ENCODE measurements around the gene SEMA7A. TPM values are rescaled to one million over a fixed set of nuclear protein-coding genes. Genes with fewer than 3 reads are reported as not detected.

Gene SEMA7A
- total RNA-seq, 4 donors from 2014 or later = 0.20 to 5.6 (median 3.1) TPM

DNA sequence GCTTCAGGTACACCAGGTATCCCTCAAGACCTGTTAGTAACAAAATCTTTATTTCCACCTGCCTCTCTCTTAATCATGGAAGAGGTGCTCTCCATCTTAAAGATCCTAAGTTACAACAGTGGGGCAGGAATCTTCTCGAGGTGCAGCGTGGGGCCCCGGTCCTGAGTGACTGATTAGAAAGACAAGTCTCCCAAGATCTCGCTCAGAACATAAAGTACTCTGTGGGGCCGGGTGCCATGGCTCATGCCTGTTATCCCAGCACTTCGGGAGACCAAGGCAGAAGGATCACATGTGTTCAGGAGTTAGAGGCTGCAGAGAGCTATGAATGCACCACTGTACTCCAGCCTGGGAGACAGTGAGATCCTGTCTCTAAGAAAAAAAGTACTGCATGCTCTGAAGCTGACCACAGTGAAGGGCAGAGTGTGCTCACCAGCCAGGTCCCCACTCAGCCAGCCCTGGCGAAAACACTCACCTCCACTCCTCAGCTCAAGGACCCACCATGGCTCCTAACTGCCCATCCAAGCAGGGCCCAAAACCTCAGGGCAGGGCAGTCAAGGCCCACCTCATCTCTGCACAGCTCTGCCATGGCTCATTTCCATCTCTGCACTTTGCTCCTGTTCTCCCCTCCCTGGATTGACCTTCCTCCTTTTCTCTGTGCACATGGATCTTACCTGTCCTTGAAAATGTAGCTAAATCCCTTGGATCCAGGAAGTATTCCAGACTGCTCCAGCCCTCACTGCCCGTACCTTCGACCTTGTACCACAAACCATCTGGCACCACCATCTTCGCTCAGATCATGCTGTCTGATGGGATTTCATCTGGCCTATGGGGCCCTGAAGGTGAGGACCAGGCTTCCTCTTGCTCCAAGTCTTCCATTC, 7.1 kb downstream of the SEMA7A start:
- WGBS, 2 donors (ENCODE audit: low coverage in 1 of 2) = 60 to 81% methylated on average over 1 to 10 of the region's 10 CpGs
- intact Hi-C loops (cut with DNase I; ENCODE audit: low total_unique reads) = no loop called here
- H3K4me3 ChIP-seq = no peak overlapping the region
- in situ Hi-C loops (cut with MboI; ENCODE audit: low pct_ligation_motif_present in 1 of 4, low pct_unique_long_range_greater_than_20kb in 1 of 4, low sequenced_read_pairs in 3 of 4) = no loop called here
- no peak for TF ChIP-seq EP300 (IDR thresholded peaks at IDR 0.05; ENCODE audit: low read depth)
- TF ChIP-seq, protein P1, sequence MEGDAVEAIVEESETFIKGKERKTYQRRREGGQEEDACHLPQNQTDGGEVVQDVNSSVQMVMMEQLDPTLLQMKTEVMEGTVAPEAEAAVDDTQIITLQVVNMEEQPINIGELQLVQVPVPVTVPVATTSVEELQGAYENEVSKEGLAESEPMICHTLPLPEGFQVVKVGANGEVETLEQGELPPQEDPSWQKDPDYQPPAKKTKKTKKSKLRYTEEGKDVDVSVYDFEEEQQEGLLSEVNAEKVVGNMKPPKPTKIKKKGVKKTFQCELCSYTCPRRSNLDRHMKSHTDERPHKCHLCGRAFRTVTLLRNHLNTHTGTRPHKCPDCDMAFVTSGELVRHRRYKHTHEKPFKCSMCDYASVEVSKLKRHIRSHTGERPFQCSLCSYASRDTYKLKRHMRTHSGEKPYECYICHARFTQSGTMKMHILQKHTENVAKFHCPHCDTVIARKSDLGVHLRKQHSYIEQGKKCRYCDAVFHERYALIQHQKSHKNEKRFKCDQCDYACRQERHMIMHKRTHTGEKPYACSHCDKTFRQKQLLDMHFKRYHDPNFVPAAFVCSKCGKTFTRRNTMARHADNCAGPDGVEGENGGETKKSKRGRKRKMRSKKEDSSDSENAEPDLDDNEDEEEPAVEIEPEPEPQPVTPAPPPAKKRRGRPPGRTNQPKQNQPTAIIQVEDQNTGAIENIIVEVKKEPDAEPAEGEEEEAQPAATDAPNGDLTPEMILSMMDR (IDR thresholded peaks at IDR 0.05) = no peak
- no peak for TF ChIP-seq POLR2AphosphoS5 (IDR thresholded peaks at IDR 0.05)
- no peak for TF ChIP-seq POLR2A (IDR thresholded peaks at IDR 0.05)
- no peak overlapping the region for H3K27ac ChIP-seq
- H3K9me3 ChIP-seq = no peaks in the 10 kb centered on the region
- no peaks in the 10 kb centered on the region for H3K4me1 ChIP-seq
- H3K36me3 ChIP-seq = no peaks in the 10 kb centered on the region
- no peak for DNase-seq
- peaks cover 15% of the 10 kb centered on the region for H3K27me3 ChIP-seq

DNA sequence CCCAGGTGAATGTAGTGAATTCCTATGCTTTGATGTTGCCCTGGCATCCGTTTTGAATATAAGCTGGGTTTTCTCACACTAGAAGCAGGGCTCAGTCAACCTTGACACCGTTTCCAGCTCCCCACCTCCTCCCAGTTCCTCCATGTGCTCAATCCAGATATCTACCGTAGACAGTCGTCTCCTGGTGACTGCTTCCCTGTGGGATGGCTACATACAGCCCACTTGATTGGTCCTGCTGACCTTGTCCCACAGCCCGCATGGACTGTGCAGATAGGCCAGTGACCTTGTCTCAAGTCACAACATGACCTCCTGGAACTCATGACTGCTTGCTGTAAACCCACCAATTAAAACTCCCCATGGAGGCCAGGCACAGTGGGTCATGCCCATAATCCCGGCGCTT, 8.1 kb downstream of the SEMA7A start:
- H3K36me3 ChIP-seq = no peaks in the 10 kb centered on the region
- no peak overlapping the region for H3K27ac ChIP-seq
- H3K9me3 ChIP-seq = no peaks in the 10 kb centered on the region
- intact Hi-C loops (cut with DNase I; ENCODE audit: low total_unique reads) (no loop called here), in situ Hi-C loops (cut with MboI; ENCODE audit: low pct_ligation_motif_present in 1 of 4, low pct_unique_long_range_greater_than_20kb in 1 of 4, low sequenced_read_pairs in 3 of 4) (no loop called here)
- TF ChIP-seq POLR2AphosphoS5 (IDR thresholded peaks at IDR 0.05) = no peak
- TF ChIP-seq, protein P1 (IDR thresholded peaks at IDR 0.05) = no peak
- TF ChIP-seq EP300 (IDR thresholded peaks at IDR 0.05; ENCODE audit: low read depth) = no peak
- no peak for TF ChIP-seq POLR2A (IDR thresholded peaks at IDR 0.05)
- H3K4me3 ChIP-seq = no peak overlapping the region
- 56 to 73% methylated on average over 3 to 7 of the region's 7 CpGs for whole genome bisulfite sequencing, 2 donors (ENCODE audit: low coverage in 1 of 2)
- DNase-seq = no peak
- H3K27me3 ChIP-seq = peaks cover 5% of the 10 kb centered on the region
- H3K4me1 ChIP-seq = no peaks in the 10 kb centered on the region

DNA sequence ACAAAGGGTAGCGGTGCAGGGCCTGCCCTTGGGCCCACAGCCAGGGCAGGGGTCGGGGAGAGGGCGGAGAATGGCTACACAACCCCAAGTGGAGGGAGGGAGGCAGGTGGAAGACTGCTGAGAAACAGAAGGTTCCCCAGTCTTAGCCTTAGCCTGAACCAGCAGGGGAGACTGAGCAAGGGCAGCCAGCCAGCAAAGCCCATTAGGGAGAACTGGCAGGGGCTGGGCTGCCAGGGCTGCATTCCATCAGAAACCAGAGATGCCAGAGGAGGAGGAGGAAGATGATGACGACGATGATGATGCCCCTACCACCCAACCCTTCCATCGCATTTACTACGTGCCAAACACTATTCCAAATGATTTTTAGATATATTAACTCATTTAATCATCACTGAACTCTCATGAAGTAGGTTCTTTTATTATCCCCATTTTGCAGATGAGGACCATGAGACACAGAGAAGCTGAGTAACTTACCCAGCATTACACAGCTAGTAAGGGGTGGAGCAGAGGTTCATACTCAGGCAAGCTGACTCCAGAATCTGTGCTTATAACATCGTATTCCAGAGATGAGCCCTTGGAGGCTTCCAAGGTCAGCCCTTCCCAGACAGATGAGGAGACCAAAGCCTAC, 8.7 kb downstream of the SEMA7A start:
- Histone ChIP-seq H3K27ac (no peak overlapping the region), H3K9me3 (no peaks in the 10 kb centered on the region), H3K4me3 (no peak overlapping the region), H3K27me3 (no peaks in the 10 kb centered on the region), H3K4me1 (no peaks in the 10 kb centered on the region), H3K36me3 (no peaks in the 10 kb centered on the region)
- no peak for DNase-seq
- in situ Hi-C loops (cut with MboI; ENCODE audit: low pct_ligation_motif_present in 1 of 4, low pct_unique_long_range_greater_than_20kb in 1 of 4, low sequenced_read_pairs in 3 of 4) (no loop called here), intact Hi-C loops (cut with DNase I; ENCODE audit: low total_unique reads) (no loop called here)
- TF ChIP-seq EP300 (IDR thresholded peaks at IDR 0.05; ENCODE audit: low read depth) = no peak
- no peak for TF ChIP-seq POLR2A (IDR thresholded peaks at IDR 0.05)
- TF ChIP-seq, protein P1 (IDR thresholded peaks at IDR 0.05) = no peak
- no peak for TF ChIP-seq POLR2AphosphoS5 (IDR thresholded peaks at IDR 0.05)
- 64 to 84% methylated on average over 5 to 8 of the region's 8 CpGs for WGBS, 2 donors (ENCODE audit: low coverage in 1 of 2)

DNA sequence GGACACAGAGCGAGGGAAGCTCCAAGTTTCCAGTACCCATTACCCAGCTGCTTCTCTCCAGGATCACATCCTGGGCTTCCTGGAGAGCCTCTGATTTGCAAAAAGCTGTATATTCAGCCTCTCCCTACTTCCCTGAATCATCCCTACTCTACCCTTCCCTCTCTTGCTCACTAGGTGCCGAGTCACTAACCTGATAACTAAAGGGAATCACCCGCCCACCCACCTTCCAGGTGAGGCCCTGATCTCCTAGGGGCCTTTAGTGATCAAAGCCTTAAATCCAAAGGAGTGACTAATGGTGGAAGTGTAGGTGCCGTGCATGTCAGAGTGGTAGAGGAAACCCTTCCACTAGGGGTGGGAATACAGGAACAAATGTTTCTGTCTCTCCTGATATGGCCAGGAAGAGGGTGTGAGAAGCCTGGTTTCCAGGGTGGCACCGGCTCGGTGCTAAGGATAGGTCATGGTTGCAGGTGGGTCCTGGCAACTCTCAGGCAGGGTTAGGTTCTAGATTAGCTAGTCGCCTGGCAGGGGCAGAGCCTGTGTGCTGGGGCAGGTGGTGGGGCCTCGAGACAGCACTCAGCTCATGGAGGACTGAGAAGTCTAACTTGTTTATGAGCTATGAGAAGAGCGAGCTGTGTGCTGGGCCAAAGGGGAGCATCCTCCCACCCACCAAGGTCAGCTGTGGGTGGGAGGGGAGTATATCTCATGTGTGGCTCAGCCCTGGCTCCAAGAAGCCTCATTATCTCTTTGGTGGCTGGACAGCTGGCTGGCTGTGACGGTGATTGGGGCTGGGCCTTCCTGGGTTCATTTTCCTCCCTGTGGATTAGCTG, 10.1 kb downstream of the SEMA7A start:
- no peak overlapping the region for H3K27ac ChIP-seq
- 77 to 80% methylated on average over 3 to 10 of the region's 10 CpGs for WGBS, 2 donors (ENCODE audit: low coverage in 1 of 2)

More for the DNA sequence above, 10.1 kb downstream of the SEMA7A start:
- Histone ChIP-seq H3K9me3 (no peaks in the 10 kb centered on the region), H3K4me3 (no peak overlapping the region), H3K36me3 (no peaks in the 10 kb centered on the region), H3K27me3 (no peaks in the 10 kb centered on the region), H3K4me1 (no peaks in the 10 kb centered on the region)
- in situ Hi-C loops (cut with MboI; ENCODE audit: low pct_ligation_motif_present in 1 of 4, low pct_unique_long_range_greater_than_20kb in 1 of 4, low sequenced_read_pairs in 3 of 4) = no loop called here
- TF ChIP-seq, protein P1 (IDR thresholded peaks at IDR 0.05) = no peak
- TF ChIP-seq POLR2A (IDR thresholded peaks at IDR 0.05) (no peak), POLR2AphosphoS5 (IDR thresholded peaks at IDR 0.05) (no peak), EP300 (IDR thresholded peaks at IDR 0.05; ENCODE audit: low read depth) (no peak)
- intact Hi-C loops (cut with DNase I; ENCODE audit: low total_unique reads) = no loop called here
- DNase-seq = no peak

All from transverse colon (tissue), 4 donors.